HAP-1 (cell line): ENCODE results near the gene SPON1.
"Not testable (repeated sequence)": the region's sequence is repeated elsewhere in the genome, so short reads cannot be mapped to it uniquely, and the experiment has no call there.

Source experiments
- DNase-seq, 2 experiments: peaks; one replicate each; pipeline ENCODE4 v3.0.0-alpha.2; 2016 to 2020; ENCODE audit warnings: low spot score in 2 of 2
- H3K27me3 ChIP-seq: fragments of 250-450 bp; sonication (Bioruptor Pico); 2 replicates; pipeline ENCODE4 v1.5.1; 2020; ENCODE audit warnings: low read depth, mild to moderate bottlenecking, moderate library complexity
- H3K36me3 ChIP-seq: fragments of 250-450 bp; sonication (Bioruptor Pico); replicated peaks from 2 replicates; pipeline ENCODE4 v1.5.1; 2020; ENCODE audit warnings: mild to moderate bottlenecking
- H3K4me1 ChIP-seq: fragments of 250-450 bp; sonication (Bioruptor Pico); 2 replicates; pipeline ENCODE4 v1.5.1; 2020; ENCODE audit warnings: mild to moderate bottlenecking
- H3K4me3 ChIP-seq: fragments of 250-450 bp; sonication (Bioruptor Pico); 2 replicates; pipeline ENCODE4 v1.5.1; 2020; ENCODE audit warnings: mild to moderate bottlenecking, moderate library complexity
- H3K9me3 ChIP-seq: fragments of 250-450 bp; sonication (Bioruptor Pico); 2 replicates; pipeline ENCODE4 v1.5.1; 2020; ENCODE audit warnings: mild to moderate bottlenecking, moderate library complexity
- in situ Hi-C: fragments of 300-500 bp; cut with MboI; formaldehyde crosslinking; loops from 3 replicates; pipeline ENCODE4 v1.14.3; 2020; ENCODE audit warnings: low sequenced_read_pairs, inconsistent platforms, mixed read lengths

SPON1 gene

GRCh38 chr11:13962562-13963168 lies at the start of gene SPON1:
Gene SPON1, plus strand, starts transcription at chr11:13962723. Its CDS starts 182 bp downstream, at chr11:13962905.
- no peak for DNase-seq
- Histone ChIP-seq H3K27me3 (peaks cover 94% of the 10 kb centered on the region), H3K9me3 (no peaks in the 10 kb centered on the region), H3K4me1 (no peaks in the 10 kb centered on the region), H3K4me3 (no peak within 1 kb of the TSS), H3K36me3 (no peaks in the 10 kb centered on the region)
- in situ Hi-C loops = no loop called here

GRCh38 chr11:13917264-13917663 lies 45.3 kb upstream of the SPON1 start:
- in situ Hi-C loops = no loop called here
- Histone ChIP-seq H3K9me3 (no peaks in the 10 kb centered on the region), H3K36me3 (no peaks in the 10 kb centered on the region), H3K4me1 (no peaks in the 10 kb centered on the region), H3K4me3 (no peak overlapping the region), H3K27me3 (no peaks in the 10 kb centered on the region)
- DNase-seq = no peak

- Histone ChIP-seq H3K4me1 (no peaks in the 10 kb centered on the region), H3K27me3 (no peaks in the 10 kb centered on the region), H3K9me3 (no peaks in the 10 kb centered on the region), H3K36me3 (no peaks in the 10 kb centered on the region), H3K4me3 (no peak overlapping the region)
- DNase-seq = no peak
- in situ Hi-C loops = no loop called here
Measured at GRCh38 chr11:13917904-13918303, 44.6 kb upstream of the SPON1 start.

GRCh38 chr11:13920756-13921155 lies 41.8 kb upstream of the SPON1 start:
- no peak for DNase-seq

GRCh38 chr11:13921545-13921944 lies 41.0 kb upstream of the SPON1 start:
- Histone ChIP-seq H3K4me3 (no peak overlapping the region), H3K4me1 (no peaks in the 10 kb centered on the region), H3K27me3 (no peaks in the 10 kb centered on the region), H3K9me3 (no peaks in the 10 kb centered on the region), H3K36me3 (no peaks in the 10 kb centered on the region)
- DNase-seq = no peak
- in situ Hi-C loops = no loop called here

More at GRCh38 chr11:13920756-13921155, 41.8 kb upstream of the SPON1 start:
- Histone ChIP-seq H3K27me3 (no peaks in the 10 kb centered on the region), H3K4me3 (no peak overlapping the region), H3K4me1 (no peaks in the 10 kb centered on the region), H3K36me3 (no peaks in the 10 kb centered on the region), H3K9me3 (no peaks in the 10 kb centered on the region)
- in situ Hi-C loops = no loop called here

GRCh38 chr11:13923182-13923581 lies 39.3 kb upstream of the SPON1 start:
- Histone ChIP-seq H3K4me1 (no peaks in the 10 kb centered on the region), H3K27me3 (no peaks in the 10 kb centered on the region), H3K9me3 (no peaks in the 10 kb centered on the region), H3K36me3 (no peaks in the 10 kb centered on the region), H3K4me3 (no peak overlapping the region)
- in situ Hi-C loops = no loop called here
- no peak for DNase-seq

GRCh38 chr11:13923716-13924650 lies 38.5 kb upstream of the SPON1 start:
- Histone ChIP-seq H3K36me3 (no peaks in the 10 kb centered on the region), H3K4me1 (no peaks in the 10 kb centered on the region), H3K9me3 (no peaks in the 10 kb centered on the region), H3K4me3 (no peak overlapping the region), H3K27me3 (no peaks in the 10 kb centered on the region)
- in situ Hi-C loops = no loop called here
- DNase-seq = no peak

- Histone ChIP-seq H3K27me3 (no peaks in the 10 kb centered on the region), H3K4me1 (no peaks in the 10 kb centered on the region), H3K9me3 (no peaks in the 10 kb centered on the region), H3K36me3 (no peaks in the 10 kb centered on the region), H3K4me3 (no peak overlapping the region)
- in situ Hi-C loops = no loop called here
- DNase-seq = no peak
Measured at GRCh38 chr11:13924801-13925327, 37.7 kb upstream of the SPON1 start.

- in situ Hi-C loops, H3K9me3 ChIP-seq, H3K4me1 ChIP-seq, H3K4me3 ChIP-seq, H3K36me3 ChIP-seq, H3K27me3 ChIP-seq, DNase-seq: not testable (repeated sequence)
Measured at GRCh38 chr11:13926366-13926765, 36.2 kb upstream of the SPON1 start.

- H3K4me3 ChIP-seq = no peak overlapping the region
- no peak for DNase-seq
- H3K9me3 ChIP-seq = no peaks in the 10 kb centered on the region
- H3K4me1 ChIP-seq = no peaks in the 10 kb centered on the region
- 0 out of 2 replicates have a peak, but pooled peaks cover 1% of the 10 kb centered on the region for H3K27me3 ChIP-seq
- in situ Hi-C loops = no loop called here
- H3K36me3 ChIP-seq = no peaks in the 10 kb centered on the region
Measured at GRCh38 chr11:13926981-13927380, 35.5 kb upstream of the SPON1 start.

- in situ Hi-C loops = no loop called here
- H3K4me1 ChIP-seq = no peaks in the 10 kb centered on the region
- DNase-seq = no peak
- H3K36me3 ChIP-seq = no peaks in the 10 kb centered on the region
- H3K4me3 ChIP-seq = no peak overlapping the region
- no peaks in the 10 kb centered on the region for H3K9me3 ChIP-seq
- H3K27me3 ChIP-seq = 0 out of 2 replicates have a peak, but pooled peaks cover 3% of the 10 kb centered on the region
Measured at GRCh38 chr11:13927481-13927880, 35.0 kb upstream of the SPON1 start.

GRCh38 chr11:13928566-13929251 lies 33.8 kb upstream of the SPON1 start:
- Histone ChIP-seq H3K36me3 (no peaks in the 10 kb centered on the region), H3K9me3 (no peaks in the 10 kb centered on the region), H3K4me3 (no peak overlapping the region), H3K4me1 (no peaks in the 10 kb centered on the region), H3K27me3 (0 out of 2 replicates have a peak, but pooled peaks cover 3% of the 10 kb centered on the region)
- DNase-seq = no peak
- in situ Hi-C loops = no loop called here

GRCh38 chr11:13929395-13929891 lies 33.1 kb upstream of the SPON1 start:
- in situ Hi-C loops = no loop called here
- Histone ChIP-seq H3K36me3 (no peaks in the 10 kb centered on the region), H3K9me3 (no peaks in the 10 kb centered on the region), H3K4me1 (no peaks in the 10 kb centered on the region), H3K4me3 (no peak overlapping the region), H3K27me3 (0 out of 2 replicates have a peak, but pooled peaks cover 3% of the 10 kb centered on the region)
- DNase-seq = no peak
